NCI-H345 (cell line): Measurements from ENCODE around the gene FLRT2.

Experiments
- DNase-seq: peaks from one replicate; lab custom pipeline; 2025; lab: John Stamatoyannopoulos, UW

FLRT2 gene

GRCh38 chr14:85660243-85660922 is 130.4 kb downstream of the FLRT2 start:
- no peak for DNase-seq

GRCh38 chr14:85662096-85662495 is 132.2 kb downstream of the FLRT2 start:
- DNase-seq = no peak

- DNase-seq = no peak
Observed at GRCh38 chr14:85663256-85663655, 133.3 kb downstream of the FLRT2 start.

DNA sequence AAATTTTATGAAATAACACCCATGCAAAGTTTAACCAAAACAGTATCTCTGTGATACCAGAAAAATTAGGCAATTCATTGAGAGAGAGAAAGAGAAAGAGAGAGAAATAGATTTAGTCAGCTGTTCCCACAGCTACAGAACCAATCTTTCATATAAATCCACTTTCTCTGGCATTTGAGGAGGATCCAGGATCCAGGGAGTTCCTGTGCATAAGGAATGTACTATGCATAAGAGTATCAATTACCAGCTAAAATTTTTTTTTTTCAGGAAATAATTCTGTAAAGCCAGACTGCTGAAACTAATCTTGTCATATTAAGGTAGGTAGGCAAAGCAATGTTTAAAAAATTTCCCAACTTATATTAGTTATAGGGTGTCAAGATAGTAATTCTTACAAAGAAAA is 133.7 kb downstream of the FLRT2 start:
- no peak for DNase-seq

DNA sequence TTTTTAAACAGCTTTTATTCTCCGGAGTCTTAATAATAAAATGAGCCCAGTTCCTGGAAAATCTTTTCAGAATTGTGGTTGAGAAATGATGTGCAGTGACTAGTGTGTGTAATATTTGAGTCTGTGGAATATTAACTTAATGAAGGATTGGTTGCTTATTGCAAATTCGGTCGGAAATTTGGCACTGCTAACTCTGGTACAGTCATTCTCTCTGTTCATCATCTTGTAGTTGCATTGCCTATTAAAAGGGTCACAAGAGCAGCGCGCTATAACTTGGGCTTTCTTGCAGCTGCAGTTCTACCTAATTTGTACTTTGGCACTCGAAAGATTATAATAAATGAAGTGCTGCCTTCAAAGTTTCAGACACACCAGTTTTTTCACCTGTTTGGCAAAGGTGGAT is 146.0 kb downstream of the FLRT2 start:
- no peak for DNase-seq

GRCh38 chr14:85686908-85687307 is 157.0 kb downstream of the FLRT2 start:
- DNase-seq = no peak

DNA sequence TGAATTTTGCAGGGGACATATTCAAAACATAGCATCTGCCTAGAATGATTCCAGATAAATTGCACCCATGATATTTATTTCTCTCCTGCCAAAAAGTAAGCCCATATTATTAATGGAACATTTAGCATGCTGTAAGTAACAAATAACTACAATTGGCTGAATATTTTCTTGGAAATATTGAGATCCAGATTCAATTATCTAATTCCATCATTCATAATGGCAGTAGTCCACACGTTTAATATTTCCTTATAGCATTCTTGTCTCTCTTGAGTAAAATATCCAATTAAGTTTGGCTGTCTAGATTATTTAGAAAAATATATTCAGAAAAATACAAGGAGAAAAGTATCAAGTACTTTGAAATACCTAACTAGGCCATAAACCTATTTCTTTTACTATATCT is 157.5 kb downstream of the FLRT2 start:
- no peak for DNase-seq

DNA sequence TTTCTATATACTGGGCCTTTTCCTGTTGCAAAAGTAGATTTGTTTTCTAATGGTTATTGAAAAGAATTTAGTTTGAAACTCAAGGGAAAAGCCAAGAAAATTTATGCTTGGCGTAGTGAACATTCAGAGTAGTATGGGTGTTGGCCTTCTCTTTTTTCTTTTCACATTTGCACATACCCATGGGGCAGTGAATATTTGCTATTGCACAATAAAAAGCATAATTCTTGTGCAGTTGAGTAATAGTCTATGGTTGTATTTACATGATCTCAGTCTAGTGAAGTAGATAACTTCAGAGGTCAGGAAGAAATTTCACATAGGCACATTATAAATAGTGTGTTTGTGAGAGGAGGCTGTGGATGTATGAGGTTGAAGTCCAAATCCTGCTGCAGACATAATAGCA is 158.1 kb downstream of the FLRT2 start:
- no peak for DNase-seq

- no peak for DNase-seq
Observed at GRCh38 chr14:85695300-85695699, 165.4 kb downstream of the FLRT2 start.

DNA sequence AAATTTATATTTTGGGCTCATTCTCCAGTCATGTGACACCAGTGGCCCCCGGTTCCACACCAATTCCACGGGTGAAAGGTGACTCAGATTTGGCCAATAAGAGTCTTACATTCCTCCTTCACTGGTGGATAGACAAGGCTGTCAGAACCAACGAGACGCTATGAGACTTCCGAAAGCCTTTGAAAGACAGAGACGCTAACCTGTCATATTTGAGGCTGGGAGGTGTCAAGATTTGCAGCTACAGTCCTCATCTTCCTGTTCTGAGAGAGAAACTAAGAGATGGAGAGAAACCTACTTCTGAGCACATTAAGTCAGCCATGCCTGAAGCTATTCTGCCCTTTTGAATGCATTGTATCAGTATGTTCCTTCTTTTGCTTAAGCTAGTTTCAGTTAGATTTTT is 171.2 kb downstream of the FLRT2 start:
- no peak for DNase-seq

- no peak for DNase-seq
Observed at GRCh38 chr14:85701763-85702162, 171.8 kb downstream of the FLRT2 start.

GRCh38 chr14:85702191-85702590 is 172.2 kb downstream of the FLRT2 start:
- DNase-seq = no peak

GRCh38 chr14:85702997-85703396 is 173.1 kb downstream of the FLRT2 start:
- no peak for DNase-seq
